Fibroblast of skin of left biceps (primary cell): ENCODE results near the gene PRDM15.
A peak's percentile ranks its signal among the peaks of the same experiment; 100 is the strongest.

Source experiments
- DNase-seq, 2 experiments: peaks; one replicate each; pipeline ENCODE4 v3.0.0-alpha.2; 2013; ENCODE audit warnings: low read depth in 2 of 2

PRDM15 gene, protein sequence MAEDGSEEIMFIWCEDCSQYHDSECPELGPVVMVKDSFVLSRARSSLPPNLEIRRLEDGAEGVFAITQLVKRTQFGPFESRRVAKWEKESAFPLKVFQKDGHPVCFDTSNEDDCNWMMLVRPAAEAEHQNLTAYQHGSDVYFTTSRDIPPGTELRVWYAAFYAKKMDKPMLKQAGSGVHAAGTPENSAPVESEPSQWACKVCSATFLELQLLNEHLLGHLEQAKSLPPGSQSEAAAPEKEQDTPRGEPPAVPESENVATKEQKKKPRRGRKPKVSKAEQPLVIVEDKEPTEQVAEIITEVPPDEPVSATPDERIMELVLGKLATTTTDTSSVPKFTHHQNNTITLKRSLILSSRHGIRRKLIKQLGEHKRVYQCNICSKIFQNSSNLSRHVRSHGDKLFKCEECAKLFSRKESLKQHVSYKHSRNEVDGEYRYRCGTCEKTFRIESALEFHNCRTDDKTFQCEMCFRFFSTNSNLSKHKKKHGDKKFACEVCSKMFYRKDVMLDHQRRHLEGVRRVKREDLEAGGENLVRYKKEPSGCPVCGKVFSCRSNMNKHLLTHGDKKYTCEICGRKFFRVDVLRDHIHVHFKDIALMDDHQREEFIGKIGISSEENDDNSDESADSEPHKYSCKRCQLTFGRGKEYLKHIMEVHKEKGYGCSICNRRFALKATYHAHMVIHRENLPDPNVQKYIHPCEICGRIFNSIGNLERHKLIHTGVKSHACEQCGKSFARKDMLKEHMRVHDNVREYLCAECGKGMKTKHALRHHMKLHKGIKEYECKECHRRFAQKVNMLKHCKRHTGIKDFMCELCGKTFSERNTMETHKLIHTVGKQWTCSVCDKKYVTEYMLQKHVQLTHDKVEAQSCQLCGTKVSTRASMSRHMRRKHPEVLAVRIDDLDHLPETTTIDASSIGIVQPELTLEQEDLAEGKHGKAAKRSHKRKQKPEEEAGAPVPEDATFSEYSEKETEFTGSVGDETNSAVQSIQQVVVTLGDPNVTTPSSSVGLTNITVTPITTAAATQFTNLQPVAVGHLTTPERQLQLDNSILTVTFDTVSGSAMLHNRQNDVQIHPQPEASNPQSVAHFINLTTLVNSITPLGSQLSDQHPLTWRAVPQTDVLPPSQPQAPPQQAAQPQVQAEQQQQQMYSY

DNA sequence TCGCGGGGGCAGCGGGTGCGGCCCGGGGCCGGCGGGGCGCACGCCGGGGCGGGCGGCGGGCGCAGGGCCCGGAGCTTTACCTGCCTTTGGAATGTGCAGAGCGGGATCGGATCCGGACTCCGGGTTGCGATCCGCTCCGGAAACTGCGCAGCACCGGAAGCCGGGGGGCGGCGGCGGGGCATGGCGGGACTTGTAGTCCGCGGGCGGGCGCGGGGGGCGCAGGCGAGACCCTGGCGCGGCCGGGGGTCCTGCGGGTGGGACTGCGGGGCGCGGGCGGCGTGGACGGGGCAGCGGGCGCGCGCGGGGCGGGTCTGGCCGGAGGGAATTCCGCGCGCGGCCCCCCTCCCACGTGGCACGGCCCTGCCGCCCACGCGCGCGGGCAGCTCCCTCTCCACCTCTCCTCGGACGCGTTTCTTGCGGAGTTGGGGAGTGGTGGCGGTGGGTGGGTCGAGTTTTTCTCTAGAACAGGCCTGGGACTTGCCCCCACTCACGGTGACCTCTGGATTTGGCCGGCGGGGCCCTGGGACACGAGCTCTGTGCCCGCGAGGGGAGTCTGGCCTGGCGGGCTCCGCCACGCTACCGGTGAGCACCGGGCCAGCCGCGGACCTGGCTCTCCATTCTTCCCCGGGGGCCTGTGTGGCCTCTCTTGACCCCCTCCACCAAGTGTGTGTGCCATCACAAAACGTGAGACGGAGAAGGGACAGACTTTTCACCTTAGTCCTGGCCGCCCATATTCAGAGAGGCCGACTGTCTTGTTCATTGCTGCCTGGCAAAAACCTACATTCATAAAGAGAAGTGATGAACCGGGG lies at the start of gene PRDM15:
PRDM15 (minus strand) TSS at position 155 of the 809 bp plus-strand sequence. CDS start 18,981 bp downstream, outside the sequence.
- peak; percentile 53 for DNase-seq

- DNase-seq = no peak
Measured at GRCh38 chr21:41928621-41929220, 49.6 kb upstream of the PRDM15 start.

DNA sequence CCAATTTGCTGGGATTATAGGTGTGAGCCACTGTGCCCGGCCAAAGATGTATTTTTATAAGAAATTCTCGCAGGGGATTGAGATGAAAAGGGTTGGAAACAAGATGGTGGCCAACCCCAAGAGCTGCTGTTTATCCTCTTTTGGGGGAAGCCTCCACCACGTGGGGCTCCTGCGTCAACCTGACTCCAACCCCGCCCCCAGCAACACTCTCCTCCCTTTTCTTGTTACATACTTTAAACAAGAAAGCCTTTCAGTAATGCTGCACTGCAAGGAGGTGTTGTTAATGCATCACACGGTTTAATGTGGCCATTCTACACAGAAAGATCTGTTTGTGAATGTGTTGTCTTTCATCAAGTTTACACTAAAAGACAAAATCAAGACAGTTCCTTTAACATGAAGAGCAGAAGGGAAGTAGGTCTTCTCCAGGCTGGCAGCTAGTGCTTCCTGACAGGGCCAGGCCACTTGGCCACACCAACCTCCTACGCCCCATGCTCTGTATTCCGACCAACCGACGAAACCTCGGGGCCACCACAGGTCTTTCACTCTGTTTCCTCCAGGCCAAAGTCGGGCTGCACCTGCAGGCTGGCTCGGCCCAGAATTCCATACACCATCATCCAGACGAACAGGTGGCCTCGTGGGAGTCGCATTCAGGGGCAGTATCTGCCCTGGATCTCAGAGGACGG lies 48.7 kb upstream of the PRDM15 start:
- no peak for DNase-seq

- DNase-seq = no peak
Measured at GRCh38 chr21:41926807-41927171, 47.6 kb upstream of the PRDM15 start.

DNA sequence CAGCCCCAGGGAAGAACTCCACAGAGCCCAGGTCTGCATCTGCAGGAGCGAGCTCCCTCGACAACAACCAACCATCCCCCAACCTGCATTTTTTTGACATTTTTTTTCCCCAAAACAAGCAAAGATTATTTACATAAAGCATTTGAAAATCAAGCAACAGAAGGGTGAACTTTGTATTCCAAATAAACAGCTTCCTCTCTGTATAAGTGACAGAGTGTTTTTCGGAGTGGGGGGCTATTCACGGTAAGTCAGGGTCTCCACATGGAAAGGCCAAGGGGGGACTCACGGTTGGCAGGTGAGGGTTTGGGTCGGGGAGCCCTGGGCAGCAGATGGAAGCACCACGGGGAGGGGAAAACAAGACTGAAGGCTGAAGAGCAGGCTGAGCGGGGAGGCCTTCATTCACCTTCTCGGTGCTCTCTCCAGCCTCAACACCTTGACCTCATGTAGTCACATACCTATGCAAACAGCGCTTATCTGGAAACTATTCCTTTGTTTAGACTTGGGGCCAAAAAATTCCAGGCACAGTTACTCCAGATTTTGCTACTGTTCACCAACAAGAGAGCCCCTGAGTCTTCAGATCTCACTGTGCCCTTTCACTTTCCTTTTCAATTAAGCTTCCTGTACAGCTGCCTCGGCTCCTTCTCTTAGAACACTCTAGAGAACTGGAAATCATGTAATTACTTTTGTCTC lies 47.1 kb upstream of the PRDM15 start:
- DNase-seq = peak in 1 of 2 experiments; percentile 9

DNA sequence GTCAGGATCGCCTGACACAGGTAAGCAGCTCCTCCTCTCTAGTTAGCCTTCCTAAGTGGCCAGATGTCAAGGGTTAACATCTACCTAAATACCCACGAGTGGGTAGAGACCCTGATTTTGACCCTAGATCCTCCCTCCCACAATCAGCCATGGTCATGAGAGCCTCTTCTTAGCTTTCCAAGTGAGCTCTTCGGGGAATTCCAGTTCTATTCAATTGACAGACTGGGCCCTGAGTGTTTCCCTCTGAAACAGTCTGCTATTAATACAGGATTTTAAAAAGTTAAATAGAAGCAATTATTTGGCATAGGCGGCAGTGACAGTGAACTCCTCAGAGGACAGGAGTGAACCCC lies 46.6 kb upstream of the PRDM15 start:
- no peak for DNase-seq

DNA sequence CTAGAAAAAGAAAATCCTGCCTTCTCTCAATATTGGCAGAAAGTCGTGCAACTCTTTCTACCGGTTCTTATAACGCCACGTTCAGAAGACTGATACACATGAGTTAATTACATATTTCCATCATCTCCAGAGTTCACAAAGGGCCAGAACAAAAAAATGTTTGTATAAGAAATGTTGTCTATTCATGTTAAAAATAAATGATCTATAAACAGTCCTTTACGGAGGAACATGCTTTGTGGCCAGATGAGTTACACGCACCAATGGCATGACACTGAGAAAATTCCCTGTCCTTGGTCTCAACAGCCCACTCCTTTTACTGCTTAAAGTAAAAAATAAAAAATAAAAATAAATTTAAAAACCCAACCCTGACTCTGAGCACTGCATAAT lies 45.2 kb upstream of the PRDM15 start:
- no peak for DNase-seq

DNA sequence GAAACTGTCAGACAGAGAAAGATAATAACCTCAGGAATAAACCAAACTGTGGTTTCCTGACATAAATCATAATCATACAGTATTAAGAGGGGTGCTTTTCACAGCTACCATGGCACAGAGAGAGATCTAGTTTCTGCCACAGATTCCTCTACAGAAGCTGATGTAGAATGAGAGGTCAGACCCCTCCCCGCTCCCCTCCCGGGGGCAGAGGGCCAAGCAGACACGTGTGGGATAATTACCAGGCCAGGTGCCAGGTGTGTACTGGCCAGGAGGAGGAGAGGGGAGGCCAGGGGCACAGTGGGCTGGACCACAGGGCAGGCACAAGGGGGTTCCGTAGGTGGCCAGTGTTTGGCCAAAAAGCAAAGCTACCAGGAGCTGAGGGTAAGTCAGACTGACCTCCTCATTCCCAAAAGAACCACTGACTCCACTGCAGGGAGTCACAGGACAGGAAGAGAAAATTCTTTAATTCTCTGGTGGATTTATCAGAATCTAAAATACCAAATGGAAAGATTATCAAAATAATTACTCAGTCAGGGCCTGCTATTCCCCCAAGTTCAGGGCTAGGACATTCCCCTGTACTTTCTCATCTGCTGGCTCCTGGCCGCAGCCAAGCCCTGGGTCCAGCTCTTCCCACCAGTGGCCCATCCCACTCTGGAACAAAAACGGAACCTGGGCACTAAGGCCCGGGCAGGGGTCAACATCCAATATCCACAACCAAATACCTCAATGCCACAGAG lies 44.7 kb upstream of the PRDM15 start:
- DNase-seq = no peak

- no peak for DNase-seq
Measured at GRCh38 chr21:41923186-41923585, 44.0 kb upstream of the PRDM15 start.

- DNase-seq = no peak
Measured at GRCh38 chr21:41921021-41921420, 41.9 kb upstream of the PRDM15 start.

DNA sequence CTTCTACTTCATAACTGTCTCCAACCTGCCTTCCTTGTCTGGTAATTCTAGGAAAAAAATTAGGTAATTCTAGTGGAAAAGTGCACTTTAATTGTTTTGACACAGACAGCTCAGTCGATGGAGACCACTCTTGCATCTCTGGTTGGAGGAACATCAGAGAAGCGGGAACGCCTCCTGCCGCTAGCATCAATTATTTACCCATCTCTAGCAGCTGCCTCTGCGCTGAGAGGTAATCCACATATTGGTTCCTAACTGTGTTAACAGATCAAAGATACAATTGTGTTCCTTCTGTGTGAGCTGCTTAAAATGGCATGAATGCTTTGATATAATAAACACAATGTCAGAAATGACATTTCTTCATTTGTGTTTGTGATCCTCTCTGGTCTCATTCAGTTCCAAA lies 41.3 kb upstream of the PRDM15 start:
- DNase-seq = no peak

DNA sequence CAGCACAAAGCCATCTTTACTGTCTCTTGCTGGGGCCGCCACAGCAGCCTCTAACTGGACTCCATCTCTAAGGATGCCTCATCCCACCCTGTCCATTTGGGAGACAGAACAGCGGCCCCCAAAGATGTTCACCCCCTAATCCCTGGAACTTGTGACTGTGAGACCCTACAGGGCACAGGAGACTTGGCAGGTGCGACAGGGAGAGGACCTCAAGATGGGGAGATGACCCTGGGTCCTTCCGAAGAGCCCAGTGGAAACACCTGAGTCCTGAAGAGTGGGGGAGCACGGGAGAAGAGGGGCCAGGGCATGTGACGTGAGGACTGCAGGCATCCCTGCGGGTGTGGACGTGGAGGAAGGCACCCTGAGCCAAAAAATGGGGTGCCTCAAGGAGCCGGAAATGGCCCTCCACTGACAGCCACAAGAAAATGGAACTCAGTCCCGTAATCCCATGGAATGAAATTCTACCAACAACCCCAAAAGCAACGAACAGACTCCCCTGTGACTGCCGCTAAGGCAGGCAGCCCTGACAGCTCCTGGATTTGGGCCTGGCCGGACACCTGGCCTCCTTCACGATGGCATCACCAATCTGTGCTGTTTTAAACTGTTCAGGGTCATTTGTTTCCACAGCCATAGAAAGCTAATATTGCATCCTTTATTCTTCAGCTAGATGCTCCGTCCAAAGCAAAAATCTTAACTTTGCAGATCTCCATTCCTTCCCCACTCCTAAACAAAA lies 40.7 kb upstream of the PRDM15 start:
- no peak for DNase-seq

GRCh38 chr21:41918561-41919358 lies 39.6 kb upstream of the PRDM15 start:
- DNase-seq = no peak

GRCh38 chr21:41917531-41917930 lies 38.4 kb upstream of the PRDM15 start:
- no peak for DNase-seq

DNA sequence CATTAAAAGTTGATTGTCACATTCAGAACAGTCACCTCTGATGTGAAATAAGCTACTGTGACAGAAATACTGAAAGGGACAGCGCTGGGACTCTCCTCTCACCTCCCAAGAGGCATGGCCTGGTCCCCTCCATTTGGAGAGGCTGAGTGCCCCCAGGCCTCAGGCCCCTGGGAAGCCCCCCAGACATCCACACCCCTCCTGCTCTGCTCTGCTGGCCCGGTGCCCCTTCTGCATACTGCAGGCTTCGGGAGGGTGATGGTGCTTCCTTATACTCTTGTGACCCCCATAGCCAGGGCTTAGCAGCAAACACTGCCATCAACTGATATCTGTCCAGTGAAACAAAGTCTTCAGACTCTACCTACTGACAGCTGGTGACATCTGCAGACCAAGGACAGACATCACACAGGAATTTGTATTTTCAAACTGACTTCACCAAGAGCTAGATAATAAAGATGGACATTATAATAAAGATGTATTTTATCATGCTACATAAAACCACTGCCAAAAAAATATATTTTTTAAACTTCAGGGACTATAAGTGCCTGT lies 37.8 kb upstream of the PRDM15 start:
- no peak for DNase-seq

GRCh38 chr21:41914965-41915364 lies 35.8 kb upstream of the PRDM15 start:
- DNase-seq = no peak

GRCh38 chr21:41914358-41914757 lies 35.2 kb upstream of the PRDM15 start:
- DNase-seq = no peak
